ENCODE results near the gene GPR148. TPM values are rescaled to one million over a fixed set of nuclear protein-coding genes. Genes with fewer than 3 reads are reported as not detected.

Gene GPR148
- total RNA-seq, 2 experiments from 2014 or later, result not detected

- CTCF ChIA-PET (ENCODE audit: unreplicated experiment), result no interaction called here
- no TSS peak for BruUV-seq (replicated peaks)
- no peak overlapping the region for H3K27ac ChIP-seq (ENCODE audit: low read depth, low read length, poor library complexity, severe bottlenecking)
- intact Hi-C loops (cut with micrococcal nuclease; ENCODE audit: unreplicated experiment), result no loop called here
- DNase-seq (ENCODE audit: low spot score), result no peak
- no peak overlapping the region for H3K4me3 ChIP-seq (ENCODE audit: low read depth, low read length, poor library complexity, severe bottlenecking)
- TF ChIP-seq, protein P1, sequence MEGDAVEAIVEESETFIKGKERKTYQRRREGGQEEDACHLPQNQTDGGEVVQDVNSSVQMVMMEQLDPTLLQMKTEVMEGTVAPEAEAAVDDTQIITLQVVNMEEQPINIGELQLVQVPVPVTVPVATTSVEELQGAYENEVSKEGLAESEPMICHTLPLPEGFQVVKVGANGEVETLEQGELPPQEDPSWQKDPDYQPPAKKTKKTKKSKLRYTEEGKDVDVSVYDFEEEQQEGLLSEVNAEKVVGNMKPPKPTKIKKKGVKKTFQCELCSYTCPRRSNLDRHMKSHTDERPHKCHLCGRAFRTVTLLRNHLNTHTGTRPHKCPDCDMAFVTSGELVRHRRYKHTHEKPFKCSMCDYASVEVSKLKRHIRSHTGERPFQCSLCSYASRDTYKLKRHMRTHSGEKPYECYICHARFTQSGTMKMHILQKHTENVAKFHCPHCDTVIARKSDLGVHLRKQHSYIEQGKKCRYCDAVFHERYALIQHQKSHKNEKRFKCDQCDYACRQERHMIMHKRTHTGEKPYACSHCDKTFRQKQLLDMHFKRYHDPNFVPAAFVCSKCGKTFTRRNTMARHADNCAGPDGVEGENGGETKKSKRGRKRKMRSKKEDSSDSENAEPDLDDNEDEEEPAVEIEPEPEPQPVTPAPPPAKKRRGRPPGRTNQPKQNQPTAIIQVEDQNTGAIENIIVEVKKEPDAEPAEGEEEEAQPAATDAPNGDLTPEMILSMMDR (conservative IDR thresholded peaks at IDR 0.05; ENCODE audit: low read length), result no peak
- no peak for TF ChIP-seq EZH2phosphoT487 (IDR thresholded peaks at IDR 0.05; ENCODE audit: borderline replicate concordance, low read depth, low read length)
- H3K9me3 ChIP-seq (ENCODE audit: low read length), result no peaks in the 10 kb centered on the region
- H3K36me3 ChIP-seq (ENCODE audit: insufficient read depth, low read length), result no peaks in the 10 kb centered on the region
- POLR2A ChIA-PET, result no interaction called here
- H2AFZ ChIP-seq (ENCODE audit: low read length), result no peak overlapping the region
- H3K4me1 ChIP-seq (ENCODE audit: insufficient read depth, low read length, poor library complexity, severe bottlenecking), result no peaks in the 10 kb centered on the region
- no peaks in the 10 kb centered on the region for H3K9me2 ChIP-seq (ENCODE audit: insufficient read depth, low read length)
- H3K4me2 ChIP-seq (ENCODE audit: low read length), result no peak overlapping the region
- no peaks in the 10 kb centered on the region for H3K79me2 ChIP-seq (ENCODE audit: insufficient read depth, low read depth, low read length)
- H4K20me1 ChIP-seq (ENCODE audit: insufficient read depth, low read length), result no peaks in the 10 kb centered on the region
Measured at GRCh38 chr2:130764035-130764820, 35.4 kb downstream of the GPR148 start.

DNA sequence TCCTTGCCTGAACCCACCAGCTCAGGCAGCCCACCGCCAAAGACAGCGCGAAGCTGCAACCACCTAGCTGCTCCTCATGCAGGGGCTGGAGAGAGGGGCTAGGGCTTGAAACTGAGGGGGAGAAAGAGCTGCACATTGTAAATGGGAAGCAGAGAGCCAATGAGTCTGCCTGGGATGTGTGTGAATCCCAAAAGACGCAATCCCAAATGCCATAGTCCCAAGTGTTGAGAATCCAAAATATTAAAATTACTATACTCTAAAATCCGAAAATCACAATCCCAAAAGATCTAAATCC, 35.9 kb downstream of the GPR148 start:
- Histone ChIP-seq H3K9me3 (ENCODE audit: low read length) (no peaks in the 10 kb centered on the region), H3K79me2 (ENCODE audit: insufficient read depth, low read depth, low read length) (no peaks in the 10 kb centered on the region), H3K36me3 (ENCODE audit: insufficient read depth, low read length) (no peaks in the 10 kb centered on the region), H3K4me2 (ENCODE audit: low read length) (no peak overlapping the region), H4K20me1 (ENCODE audit: insufficient read depth, low read length) (no peaks in the 10 kb centered on the region), H3K4me1 (ENCODE audit: insufficient read depth, low read length, poor library complexity, severe bottlenecking) (no peaks in the 10 kb centered on the region), H2AFZ (ENCODE audit: low read length) (no peak overlapping the region), H3K4me3 (ENCODE audit: low read depth, low read length, poor library complexity, severe bottlenecking) (no peak overlapping the region), H3K9me2 (ENCODE audit: insufficient read depth, low read length) (no peaks in the 10 kb centered on the region), H3K27ac (ENCODE audit: low read depth, low read length, poor library complexity, severe bottlenecking) (no peak overlapping the region)
- ChIA-PET POLR2A (no interaction called here), CTCF (ENCODE audit: unreplicated experiment) (no interaction called here)
- BruUV-seq (replicated peaks), result no TSS peak
- intact Hi-C loops (cut with micrococcal nuclease; ENCODE audit: unreplicated experiment), result no loop called here
- DNase-seq (ENCODE audit: low spot score), result no peak
- no peak for TF ChIP-seq EZH2phosphoT487 (IDR thresholded peaks at IDR 0.05; ENCODE audit: borderline replicate concordance, low read depth, low read length)
- TF ChIP-seq, protein P1 (conservative IDR thresholded peaks at IDR 0.05; ENCODE audit: low read length), result no peak

GRCh38 chr2:130765464-130765863, 36.6 kb downstream of the GPR148 start:
- H3K27ac ChIP-seq (ENCODE audit: low read depth, low read length, poor library complexity, severe bottlenecking), result no peak overlapping the region
- TF ChIP-seq, protein P1 (conservative IDR thresholded peaks at IDR 0.05; ENCODE audit: low read length), result no peak
- TF ChIP-seq EZH2phosphoT487 (IDR thresholded peaks at IDR 0.05; ENCODE audit: borderline replicate concordance, low read depth, low read length), result no peak
- no peaks in the 10 kb centered on the region for H3K79me2 ChIP-seq (ENCODE audit: insufficient read depth, low read depth, low read length)
- no peak overlapping the region for H3K4me3 ChIP-seq (ENCODE audit: low read depth, low read length, poor library complexity, severe bottlenecking)
- H2AFZ ChIP-seq (ENCODE audit: low read length), result no peak overlapping the region
- no peak for DNase-seq (ENCODE audit: low spot score)
- intact Hi-C loops (cut with micrococcal nuclease; ENCODE audit: unreplicated experiment), result no loop called here
- H3K9me2 ChIP-seq (ENCODE audit: insufficient read depth, low read length), result no peaks in the 10 kb centered on the region
- H3K36me3 ChIP-seq (ENCODE audit: insufficient read depth, low read length), result no peaks in the 10 kb centered on the region
- POLR2A ChIA-PET, result no interaction called here
- CTCF ChIA-PET (ENCODE audit: unreplicated experiment), result no interaction called here
- no peaks in the 10 kb centered on the region for H3K9me3 ChIP-seq (ENCODE audit: low read length)
- H3K4me2 ChIP-seq (ENCODE audit: low read length), result no peak overlapping the region
- BruUV-seq (replicated peaks), result no TSS peak
- H3K4me1 ChIP-seq (ENCODE audit: insufficient read depth, low read length, poor library complexity, severe bottlenecking), result no peaks in the 10 kb centered on the region
- no peaks in the 10 kb centered on the region for H4K20me1 ChIP-seq (ENCODE audit: insufficient read depth, low read length)

Data from OCI-LY7 (cell line).